T-helper 22 cell (primary cell): ENCODE results near the gene CBARP.
A peak's percentile ranks its signal among the peaks of the same experiment; 100 is the strongest.
"Not testable (repeated sequence)": the region's sequence is repeated elsewhere in the genome, so short reads cannot be mapped to it uniquely, and the experiment has no call there.

Experiments
- DNase-seq: peaks from one replicate; pipeline ENCODE4 v3.0.0-alpha.2; 2020; ENCODE audit warnings: low read depth

The CBARP gene

GRCh38 chr19:1252221-1252820 lies 14.5 kb upstream of the CBARP start:
- DNase-seq, result no peak

GRCh38 chr19:1251330-1252220 lies 13.8 kb upstream of the CBARP start:
- DNase-seq, result no peak

GRCh38 chr19:1250437-1251260 lies 12.8 kb upstream of the CBARP start:
- DNase-seq, result peak; percentile 58

GRCh38 chr19:1249990-1250436 lies 12.2 kb upstream of the CBARP start:
- no peak for DNase-seq

GRCh38 chr19:1249298-1249989 lies 11.6 kb upstream of the CBARP start:
- DNase-seq, result peak; percentile 87

GRCh38 chr19:1248786-1249297 lies 11.0 kb upstream of the CBARP start:
- DNase-seq, result peak; percentile 80

- DNase-seq, result peak; percentile 76
Measured at GRCh38 chr19:1248139-1248785, 10.5 kb upstream of the CBARP start, which contains the start of gene MIDN. Gene MIDN, plus strand, starts transcription at chr19:1248583. Its CDS starts 1,714 bp downstream, at chr19:1250297.

- no peak for DNase-seq
Measured at GRCh38 chr19:1247748-1248138, 9.9 kb upstream of the CBARP start.

- DNase-seq, result not testable (repeated sequence)
Measured at GRCh38 chr19:1246265-1247087, 8.7 kb upstream of the CBARP start.

- DNase-seq, result no peak
Measured at GRCh38 chr19:1245494-1246264, 7.9 kb upstream of the CBARP start.

GRCh38 chr19:1244693-1245451 lies 7.1 kb upstream of the CBARP start:
- no peak for DNase-seq

- DNase-seq, result peak; percentile 69
Measured at GRCh38 chr19:1243768-1244692, 6.2 kb upstream of the CBARP start.

GRCh38 chr19:1241417-1242095 lies 3.8 kb upstream of the CBARP start, which contains the start of gene ATP5F1D:
Gene ATP5F1D, plus strand, starts transcription at chr19:1241751. Its CDS starts 100 bp downstream, at chr19:1241851.
- peak; percentile 82 for DNase-seq

GRCh38 chr19:1240925-1241324 lies 3.1 kb upstream of the CBARP start:
- DNase-seq, result no peak

- peak; percentile 91 for DNase-seq
Measured at GRCh38 chr19:1239796-1240737, 2.3 kb upstream of the CBARP start.

GRCh38 chr19:1239420-1239795 lies 1.6 kb upstream of the CBARP start:
- DNase-seq, result no peak
